ENCODE results near the gene STON2.
"Not testable (repeated sequence)": the region's sequence is repeated elsewhere in the genome, so short reads cannot be mapped to it uniquely, and the experiment has no call there.

STON2 gene

GRCh38 chr14:81234278-81234677 lies 165.8 kb downstream of the STON2 start:
- no peak for TF ChIP-seq CTCF (IDR thresholded peaks at IDR 0.05; ENCODE audit: insufficient read depth, low read length, missing control alignments)
- no peak overlapping the region for H3K4me3 ChIP-seq (ENCODE audit: low read depth, low read length)
- ChIA-PET CTCF (no interaction called here), POLR2A (no interaction called here)
- DNase-seq (ENCODE audit: low read depth, low spot score): no peak

- H3K4me3 ChIP-seq (ENCODE audit: low read depth, low read length): no peak overlapping the region
- no peak for DNase-seq (ENCODE audit: low read depth, low spot score)
- ChIA-PET POLR2A (no interaction called here), CTCF (no interaction called here)
- no peak for TF ChIP-seq CTCF (IDR thresholded peaks at IDR 0.05; ENCODE audit: insufficient read depth, low read length, missing control alignments)
Observed at GRCh38 chr14:81233615-81234014, 166.5 kb downstream of the STON2 start.

GRCh38 chr14:81231540-81231939 lies 168.6 kb downstream of the STON2 start:
- POLR2A ChIA-PET: no interaction called here
- H3K4me3 ChIP-seq (ENCODE audit: low read depth, low read length): no peak overlapping the region
- no peak for TF ChIP-seq CTCF (IDR thresholded peaks at IDR 0.05; ENCODE audit: insufficient read depth, low read length, missing control alignments)
- CTCF ChIA-PET: no interaction called here
- no peak for DNase-seq (ENCODE audit: low read depth, low spot score)

GRCh38 chr14:81224222-81224621 lies 175.9 kb downstream of the STON2 start:
- ChIA-PET POLR2A (interaction anchor here (0.6 kb wide), 1 partner anchor 1027 kb away, joined by 5 read pairs; no protein-coding TSS in a partner anchor), CTCF (interaction anchor here (1.0 kb wide), 1 partner anchor 54 kb away, joined by 3 read pairs; no protein-coding TSS in a partner anchor)
- no peak for DNase-seq (ENCODE audit: low read depth, low spot score)
- H3K4me3 ChIP-seq (ENCODE audit: low read depth, low read length): no peak overlapping the region
- no peak for TF ChIP-seq CTCF (IDR thresholded peaks at IDR 0.05; ENCODE audit: insufficient read depth, low read length, missing control alignments)

- POLR2A ChIA-PET: interaction anchor here (0.6 kb wide), 1 partner anchor 1027 kb away, joined by 5 read pairs; no protein-coding TSS in a partner anchor
- CTCF ChIA-PET: interaction anchor here (1.0 kb wide), 1 partner anchor 54 kb away, joined by 3 read pairs; no protein-coding TSS in a partner anchor
- not testable (repeated sequence) for DNase-seq (ENCODE audit: low read depth, low spot score); H3K4me3 ChIP-seq (ENCODE audit: low read depth, low read length)
Observed at GRCh38 chr14:81223788-81224187, 176.3 kb downstream of the STON2 start.

GRCh38 chr14:81222691-81223090 lies 177.4 kb downstream of the STON2 start:
- H3K4me3 ChIP-seq (ENCODE audit: low read depth, low read length): no peak overlapping the region
- TF ChIP-seq CTCF (IDR thresholded peaks at IDR 0.05; ENCODE audit: insufficient read depth, low read length, missing control alignments): no peak
- DNase-seq (ENCODE audit: low read depth, low spot score): no peak
- ChIA-PET CTCF (interaction anchor here (0.7 kb wide), 1 partner anchor 55 kb away, joined by 3 read pairs; no protein-coding TSS in a partner anchor), POLR2A (no interaction called here)

- DNase-seq (ENCODE audit: low read depth, low spot score): no peak
- no peak overlapping the region for H3K4me3 ChIP-seq (ENCODE audit: low read depth, low read length)
- CTCF ChIA-PET: no interaction called here
- POLR2A ChIA-PET: no interaction called here
- TF ChIP-seq CTCF (IDR thresholded peaks at IDR 0.05; ENCODE audit: insufficient read depth, low read length, missing control alignments): no peak
Observed at GRCh38 chr14:81222126-81222525, 178.0 kb downstream of the STON2 start.

Data from AG04449 (cell line).